ENCODE measurements around the gene CRK. TPM values are rescaled to one million over a fixed set of nuclear protein-coding genes. Genes with fewer than 3 reads are reported as not detected.
A peak's percentile ranks its signal among the peaks of the same experiment; 100 is the strongest.

CRK gene
- total and polyA plus RNA-seq, 10 of the 15 experiments (the other 5 are each of a cell fraction or from before 2014, with no cell fraction given) = 11.1 to 23.8 (median 20.5) TPM

GRCh38 chr17:1399679-1400512 is 56.1 kb downstream of the CRK start, which contains the start of gene YWHAE (continued):
- no peak for TF ChIP-seq ZNF217 (IDR thresholded peaks at IDR 0.05)
- peak; percentile 34 for TF ChIP-seq NR2F1 (conservative IDR thresholded peaks at IDR 0.05)
- no peak for TF ChIP-seq IRF3 (IDR thresholded peaks at IDR 0.05)
- no peak for TF ChIP-seq ZZZ3 (IDR thresholded peaks at IDR 0.05; ENCODE audit: control insufficient read depth, insufficient read length, low read depth)
- TF ChIP-seq MXI1 (IDR thresholded peaks at IDR 0.05; ENCODE audit: low read depth, low read length) = peak; percentile 99
- TF ChIP-seq POLR2A (IDR thresholded peaks at IDR 0.05; ENCODE audit: low read depth, low read length) = peak; percentile 98
- TF ChIP-seq SMARCA5 (IDR thresholded peaks at IDR 0.05) = 0 out of 2 replicates have a peak, but pooled peaks have one; percentile 54
- peak; percentile 53 for TF ChIP-seq PKNOX1 (IDR thresholded peaks at IDR 0.05)
- no peak for TF ChIP-seq ASH2L (IDR thresholded peaks at IDR 0.05; ENCODE audit: borderline replicate concordance, low read depth)
- TF ChIP-seq JUNB (IDR thresholded peaks at IDR 0.05) = 0 out of 2 replicates have a peak, but pooled peaks have one; percentile 9
- peak in 1 of 2 experiments; percentile 65; a peak in 1 of 4 replicates for TF ChIP-seq SRF (IDR thresholded peaks at IDR 0.05; ENCODE audit: low read depth in 2 of 2, low read length in 2 of 2)
- TF ChIP-seq SPI1 (IDR thresholded peaks at IDR 0.05; ENCODE audit: borderline replicate concordance, insufficient read depth, low read depth, low read length) = 0 out of 2 replicates have a peak, but pooled peaks have one; percentile 29
- TF ChIP-seq, protein P1, sequence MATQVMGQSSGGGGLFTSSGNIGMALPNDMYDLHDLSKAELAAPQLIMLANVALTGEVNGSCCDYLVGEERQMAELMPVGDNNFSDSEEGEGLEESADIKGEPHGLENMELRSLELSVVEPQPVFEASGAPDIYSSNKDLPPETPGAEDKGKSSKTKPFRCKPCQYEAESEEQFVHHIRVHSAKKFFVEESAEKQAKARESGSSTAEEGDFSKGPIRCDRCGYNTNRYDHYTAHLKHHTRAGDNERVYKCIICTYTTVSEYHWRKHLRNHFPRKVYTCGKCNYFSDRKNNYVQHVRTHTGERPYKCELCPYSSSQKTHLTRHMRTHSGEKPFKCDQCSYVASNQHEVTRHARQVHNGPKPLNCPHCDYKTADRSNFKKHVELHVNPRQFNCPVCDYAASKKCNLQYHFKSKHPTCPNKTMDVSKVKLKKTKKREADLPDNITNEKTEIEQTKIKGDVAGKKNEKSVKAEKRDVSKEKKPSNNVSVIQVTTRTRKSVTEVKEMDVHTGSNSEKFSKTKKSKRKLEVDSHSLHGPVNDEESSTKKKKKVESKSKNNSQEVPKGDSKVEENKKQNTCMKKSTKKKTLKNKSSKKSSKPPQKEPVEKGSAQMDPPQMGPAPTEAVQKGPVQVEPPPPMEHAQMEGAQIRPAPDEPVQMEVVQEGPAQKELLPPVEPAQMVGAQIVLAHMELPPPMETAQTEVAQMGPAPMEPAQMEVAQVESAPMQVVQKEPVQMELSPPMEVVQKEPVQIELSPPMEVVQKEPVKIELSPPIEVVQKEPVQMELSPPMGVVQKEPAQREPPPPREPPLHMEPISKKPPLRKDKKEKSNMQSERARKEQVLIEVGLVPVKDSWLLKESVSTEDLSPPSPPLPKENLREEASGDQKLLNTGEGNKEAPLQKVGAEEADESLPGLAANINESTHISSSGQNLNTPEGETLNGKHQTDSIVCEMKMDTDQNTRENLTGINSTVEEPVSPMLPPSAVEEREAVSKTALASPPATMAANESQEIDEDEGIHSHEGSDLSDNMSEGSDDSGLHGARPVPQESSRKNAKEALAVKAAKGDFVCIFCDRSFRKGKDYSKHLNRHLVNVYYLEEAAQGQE (IDR thresholded peaks at IDR 0.05; ENCODE audit: low read depth, low read length) = peak; percentile 49; the same call in 1 of the 2 replicates
- TF ChIP-seq ZNF274 (IDR thresholded peaks at IDR 0.05; ENCODE audit: insufficient read depth, insufficient read length) = no peak
- TF ChIP-seq STAT3 (IDR thresholded peaks at IDR 0.05; ENCODE audit: low read depth, low read length) = no peak
- no peak for TF ChIP-seq RELA (IDR thresholded peaks at IDR 0.05; ENCODE audit: borderline replicate concordance, partially characterized antibody)
- TF ChIP-seq BCLAF1 (IDR thresholded peaks at IDR 0.05) = no peak
- TF ChIP-seq BHLHE40 (IDR thresholded peaks at IDR 0.05; ENCODE audit: borderline replicate concordance in 1 of 2, low read depth in 2 of 2, low read length in 1 of 2) = peak; percentile 92 to 98
- TF ChIP-seq RUNX3 (IDR thresholded peaks at IDR 0.05; ENCODE audit: low read length) = peak; percentile 31; the same call in 1 of the 2 replicates
- no peak for TF ChIP-seq IRF4 (IDR thresholded peaks at IDR 0.05; ENCODE audit: low read depth, low read length)
- peak; percentile 83 for TF ChIP-seq KLF5 (IDR thresholded peaks at IDR 0.05; ENCODE audit: partially characterized antibody)
- TF ChIP-seq STAT1 (conservative IDR thresholded peaks at IDR 0.05) = peak; percentile 75; the same call in 1 of the 2 replicates
